ENCODE results near the gene PDX1.

Gene PDX1

GRCh38 chr13:27971776-27972477 is 52.1 kb downstream of the PDX1 start:
- Histone ChIP-seq H4K20me1 (ENCODE audit: control insufficient read depth, insufficient read depth, low read depth, low read length) (no peaks in the 10 kb centered on the region), H3K9me3 (ENCODE audit: control insufficient read depth, insufficient read depth, low read length) (no peaks in the 10 kb centered on the region), H3K4me2 (ENCODE audit: low read length) (no peak overlapping the region), H3K79me2 (ENCODE audit: control insufficient read depth, low read length) (no peaks in the 10 kb centered on the region), H3K9me2 (replicated peaks; ENCODE audit: control insufficient read depth, low read length) (no peaks in the 10 kb centered on the region), H3K27me3 (ENCODE audit: control insufficient read depth, low read length) (peaks cover 25% of the 10 kb centered on the region), H3K4me1 (ENCODE audit: control insufficient read depth, low read length) (no peaks in the 10 kb centered on the region), H3K27ac (ENCODE audit: low read depth, low read length) (no peak overlapping the region), H3K4me3 (ENCODE audit: low read length) (no peak overlapping the region), H3K36me3 (ENCODE audit: control insufficient read depth, low read length) (no peaks in the 10 kb centered on the region), H3F3A (ENCODE audit: control insufficient read depth, insufficient read depth) (no peaks in the 10 kb centered on the region)
- TF ChIP-seq CTCF (IDR thresholded peaks at IDR 0.05; ENCODE audit: low read depth, low read length, poor library complexity, severe bottlenecking): no peak
- TF ChIP-seq EZH2phosphoT487 (IDR thresholded peaks at IDR 0.05; ENCODE audit: borderline replicate concordance, low read length): no peak

- TF ChIP-seq EZH2phosphoT487 (IDR thresholded peaks at IDR 0.05; ENCODE audit: borderline replicate concordance, low read length): no peak
- no peak for TF ChIP-seq CTCF (IDR thresholded peaks at IDR 0.05; ENCODE audit: low read depth, low read length, poor library complexity, severe bottlenecking)
- Histone ChIP-seq H3K4me3 (ENCODE audit: low read length) (no peak overlapping the region), H4K20me1 (ENCODE audit: control insufficient read depth, insufficient read depth, low read depth, low read length) (no peaks in the 10 kb centered on the region), H3K79me2 (ENCODE audit: control insufficient read depth, low read length) (no peaks in the 10 kb centered on the region), H3K9me3 (ENCODE audit: control insufficient read depth, insufficient read depth, low read length) (no peaks in the 10 kb centered on the region), H3F3A (ENCODE audit: control insufficient read depth, insufficient read depth) (no peaks in the 10 kb centered on the region), H3K4me1 (ENCODE audit: control insufficient read depth, low read length) (no peaks in the 10 kb centered on the region), H3K9me2 (replicated peaks; ENCODE audit: control insufficient read depth, low read length) (no peaks in the 10 kb centered on the region), H3K36me3 (ENCODE audit: control insufficient read depth, low read length) (no peaks in the 10 kb centered on the region), H3K27me3 (ENCODE audit: control insufficient read depth, low read length) (peaks cover 25% of the 10 kb centered on the region), H3K4me2 (ENCODE audit: low read length) (no peak overlapping the region), H3K27ac (ENCODE audit: low read depth, low read length) (no peak overlapping the region)
Measured at GRCh38 chr13:27972478-27972820, 52.6 kb downstream of the PDX1 start.

GRCh38 chr13:27973291-27973690 is 53.5 kb downstream of the PDX1 start:
- H3F3A ChIP-seq (ENCODE audit: control insufficient read depth, insufficient read depth): no peaks in the 10 kb centered on the region
- TF ChIP-seq CTCF (IDR thresholded peaks at IDR 0.05; ENCODE audit: low read depth, low read length, poor library complexity, severe bottlenecking) (no peak), EZH2phosphoT487 (IDR thresholded peaks at IDR 0.05; ENCODE audit: borderline replicate concordance, low read length) (no peak)
- H3K36me3 ChIP-seq (ENCODE audit: control insufficient read depth, low read length): no peaks in the 10 kb centered on the region
- H4K20me1 ChIP-seq (ENCODE audit: control insufficient read depth, insufficient read depth, low read depth, low read length): no peaks in the 10 kb centered on the region
- H3K9me3 ChIP-seq (ENCODE audit: control insufficient read depth, insufficient read depth, low read length): no peaks in the 10 kb centered on the region
- no peaks in the 10 kb centered on the region for H3K4me1 ChIP-seq (ENCODE audit: control insufficient read depth, low read length)
- H3K27ac ChIP-seq (ENCODE audit: low read depth, low read length): no peak overlapping the region
- no peak overlapping the region for H3K4me2 ChIP-seq (ENCODE audit: low read length)
- no peak overlapping the region for H3K4me3 ChIP-seq (ENCODE audit: low read length)
- H3K79me2 ChIP-seq (ENCODE audit: control insufficient read depth, low read length): no peaks in the 10 kb centered on the region
- H3K27me3 ChIP-seq (ENCODE audit: control insufficient read depth, low read length): peaks cover 25% of the 10 kb centered on the region
- H3K9me2 ChIP-seq (replicated peaks; ENCODE audit: control insufficient read depth, low read length): no peaks in the 10 kb centered on the region

Measured in DOHH2 (cell line).